Gastroesophageal sphincter (tissue), 3 donors: ENCODE measurements around the gene SPEM2.

Source experiments
- CTCF ChIP-seq, 4 experiments: fragments of 200-600 bp in 2 of 4; fragments of 450-650 bp in 2 of 4; sonication (generic) in 1 of 4; IDR thresholded peaks; one replicate each; pipeline ENCODE4 v1.5.1; 2017 to 2019; ENCODE audit warnings: antibody characterized with exemption in 4 of 4, mild to moderate bottlenecking in 2 of 4, moderate library complexity in 2 of 4
- EP300 ChIP-seq: sonication (generic); formaldehyde crosslinking; IDR thresholded peaks from one replicate; pipeline ENCODE4 v1.6.1; 2017; ENCODE audit warnings: antibody characterized with exemption, mild to moderate bottlenecking
- POLR2A ChIP-seq, 2 donors: fragments of 450-650 bp; IDR thresholded peaks; one replicate each; pipeline ENCODE4 v1.6.1; 2017; ENCODE audit warnings: antibody characterized with exemption in 2 of 2, mild to moderate bottlenecking in 2 of 2, moderate library complexity in 1 of 2
- POLR2AphosphoS5 ChIP-seq: sonication (generic); formaldehyde crosslinking; IDR thresholded peaks from one replicate; pipeline ENCODE4 v1.6.1; 2017; ENCODE audit warnings: antibody characterized with exemption

DNA sequence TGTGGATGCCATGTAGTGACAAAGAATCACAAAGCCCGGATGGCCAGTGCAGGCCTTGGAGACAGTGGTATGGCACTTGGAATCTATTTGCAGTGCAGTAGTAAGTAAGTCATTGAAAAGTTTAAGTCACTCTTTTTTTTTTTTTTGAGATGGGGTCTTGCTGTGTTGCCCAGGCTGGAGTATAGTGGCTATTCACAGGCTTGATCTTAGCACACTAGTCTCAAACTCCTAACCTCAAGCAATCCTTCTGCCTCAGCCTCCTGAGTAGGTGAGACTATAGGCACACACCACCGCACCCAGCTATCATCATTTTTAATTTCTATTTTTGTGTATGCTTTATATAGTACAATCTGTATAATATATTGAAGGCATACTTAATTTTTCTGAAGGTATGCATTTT is 26.8 kb upstream of the SPEM2 start:
- no peak for TF ChIP-seq POLR2A (IDR thresholded peaks at IDR 0.05)
- no peak for TF ChIP-seq CTCF (IDR thresholded peaks at IDR 0.05)
- no peak for TF ChIP-seq POLR2AphosphoS5
- TF ChIP-seq EP300: no peak
